K562 (cell line): Measurements from ENCODE around the gene IFNA17. TPM values are rescaled to one million over a fixed set of nuclear protein-coding genes. Genes with fewer than 3 reads are reported as not detected.

Source experiments
- ATAC-seq: fragments of 200-7000 bp; cut with Tn5 transposase; 3 replicates; pipeline ENCODE4 v1.9.1; 2020; ENCODE audit warnings: moderate library complexity
- BruUV-seq: library from RNA; stranded (reverse); fragments of 400-500 nt; replicated peaks from 2 replicates; lab custom pipeline; 2021; lab: Mats Ljungman, UMichigan
- CTCF ChIA-PET: fragments of 300-600 bp; formaldehyde crosslinking; extraction: SDS; loops from one replicate; lab custom pipeline; 2021; ENCODE audit warnings: low intra/inter-chr PET ratio; lab: Yijun Ruan, JAX
- POLR2A ChIA-PET: fragments of 300-600, 350-650 bp; sonication (Branson Sonifier 250); formaldehyde crosslinking; extraction: SDS; loops from one replicate; lab custom pipeline; 2021; ENCODE audit warnings: antibody characterized with exemption, inconsistent platforms; lab: Yijun Ruan, JAX
- DNase-seq, 4 experiments: peaks; one replicate each; pipeline versions ENCODE4 v3.0.0 to v3.0.0-alpha.2; 2011 to 2018; ENCODE audit warnings: low spot score in 3 of 4, mixed read lengths in 3 of 4; ENCODE audit errors: extremely low read depth in 1 of 4
- FAIRE-seq: peaks from 2 replicates; lab custom pipeline; 2011; peaks lifted over from hg19 to GRCh38; lab: Jason Lieb, UNC
- H2AFZ ChIP-seq: 2 replicates; pipeline ENCODE4 v1.6.0; 2011; ENCODE audit warnings: low read depth, low read length, control low read depth, inconsistent platforms
- H3K27ac ChIP-seq: fragments of 200-600 bp; 3 replicates; pipeline ENCODE4 v1.8.0; 2011; ENCODE audit warnings: low read depth, mild to moderate bottlenecking, control low read depth, inconsistent platforms, low read length, moderate library complexity, mixed read lengths; ENCODE audit errors: extremely low read depth
- H3K27me3 ChIP-seq, 2 experiments: fragments of 300-600 bp in 1 of 2; 2 replicates in 1 of 2; 3 replicates in 1 of 2; pipeline versions ENCODE4 v1.6.0 to v1.8.0; 2011; ENCODE audit warnings: inconsistent platforms in 2 of 2, low read length in 2 of 2, mild to moderate bottlenecking in 1 of 2, mixed read lengths in 1 of 2, moderate library complexity in 1 of 2; ENCODE audit not compliant: control insufficient read depth in 2 of 2, insufficient read depth in 2 of 2
- H3K36me3 ChIP-seq: fragments of 300-600 bp; 3 replicates; pipeline ENCODE4 v1.8.0; 2011; ENCODE audit warnings: mild to moderate bottlenecking, low read length, inconsistent platforms; ENCODE audit not compliant: control insufficient read depth, insufficient read depth
- H3K4me1 ChIP-seq, 2 experiments: fragments of 200-600 bp in 1 of 2; replicated peaks in 1 of 2; 2 replicates in 1 of 2; 3 replicates in 1 of 2; pipeline versions ENCODE4 v1.5.1 to v1.8.0; 2011; ENCODE audit warnings: inconsistent platforms in 2 of 2, low read length in 2 of 2, mild to moderate bottlenecking in 1 of 2, mixed read lengths in 1 of 2, moderate library complexity in 1 of 2; ENCODE audit not compliant: control insufficient read depth in 2 of 2, insufficient read depth in 2 of 2
- H3K4me2 ChIP-seq: 2 replicates; pipeline ENCODE4 v1.6.1; 2011; ENCODE audit warnings: low read length, control low read depth, inconsistent platforms, mixed read lengths; ENCODE audit not compliant: insufficient read depth
- H3K4me3 ChIP-seq: fragments of 200-600 bp; sonication (generic), shearing (Covaris generic); 2 replicates; pipeline ENCODE4 v1.5.1; 2016; ENCODE audit warnings: control low read depth, inconsistent platforms
- H3K79me2 ChIP-seq: fragments of 200-600 bp; 3 replicates; pipeline ENCODE4 v1.8.0; 2011; ENCODE audit warnings: low read length, inconsistent platforms; ENCODE audit not compliant: control insufficient read depth, insufficient read depth
- H3K9ac ChIP-seq, 2 experiments: 2 replicates each; pipeline versions ENCODE4 v1.6.0 to v1.6.1; 2011; ENCODE audit warnings: low read depth in 2 of 2, low read length in 2 of 2, control low read depth in 1 of 2, inconsistent platforms in 1 of 2, mild to moderate bottlenecking in 1 of 2, mixed read lengths in 1 of 2; ENCODE audit not compliant: insufficient read depth in 1 of 2
- H3K9me1 ChIP-seq: one replicate; pipeline ENCODE4 v1.6.0; 2011; ENCODE audit warnings: inconsistent platforms, mild to moderate bottlenecking, low read length, moderate library complexity; ENCODE audit not compliant: control insufficient read depth, insufficient read depth
- H3K9me3 ChIP-seq: replicated peaks from 2 replicates; pipeline ENCODE4 v1.5.1; 2011; ENCODE audit warnings: low read depth, low read length, inconsistent platforms; ENCODE audit not compliant: control insufficient read depth, insufficient read depth
- H4K20me1 ChIP-seq: replicated peaks from 2 replicates; pipeline ENCODE4 v1.6.1; 2011; ENCODE audit warnings: low read length, inconsistent platforms, mixed read lengths; ENCODE audit not compliant: control insufficient read depth, insufficient read depth
- BCLAF1 ChIP-seq, 2 experiments: fragments of 450-650 bp in 1 of 2; IDR thresholded peaks; 2 replicates each; pipeline ENCODE4 v1.6.1; 2011 to 2017; ENCODE audit warnings: low read depth in 2 of 2, antibody characterized with exemption in 1 of 2, borderline replicate concordance in 1 of 2, low read length in 1 of 2, mild to moderate bottlenecking in 1 of 2, mixed read lengths in 1 of 2; ENCODE audit not compliant: control insufficient read depth in 1 of 2
- HMG20B ChIP-seq: fragments of 250-450 bp; sonication (Bioruptor Pico); IDR thresholded peaks from 2 replicates; pipeline ENCODE4 v1.5.0; 2021; ENCODE audit warnings: mild to moderate bottlenecking
- JUND ChIP-seq, 2 experiments: IDR thresholded peaks; 2 replicates in 1 of 2; 3 replicates in 1 of 2; pipeline ENCODE4 v1.6.1; 2011; ENCODE audit warnings: borderline replicate concordance in 2 of 2, low read depth in 2 of 2, low read length in 2 of 2, improper control_type of control experiment in 1 of 2, missing biosample characterization in 1 of 2, missing genetic modification characterization in 1 of 2, missing genetic modification reagents in 1 of 2
- MCM5 ChIP-seq: fragments of 450-650 bp; IDR thresholded peaks from 2 replicates; pipeline ENCODE4 v1.6.1; 2016; ENCODE audit warnings: low read depth
- MXD1 ChIP-seq: fragments of 250-450 bp; sonication (Bioruptor Pico); IDR thresholded peaks from 2 replicates; pipeline ENCODE4 v1.8.0; 2021; ENCODE audit warnings: borderline replicate concordance, mild to moderate bottlenecking, moderate library complexity; ENCODE audit not compliant: poor library complexity, severe bottlenecking
- RNF219 ChIP-seq: fragments of 250-450 bp; sonication (Bioruptor Pico); IDR thresholded peaks from 2 replicates; pipeline ENCODE4 v1.5.0; 2022; ENCODE audit warnings: mild to moderate bottlenecking
- TRIM25 ChIP-seq: fragments of 450-650 bp; IDR thresholded peaks from 2 replicates; pipeline ENCODE4 v1.7.0; 2016; ENCODE audit warnings: borderline replicate concordance
- ZNF277 ChIP-seq: fragments of 250-450 bp; sonication (Bioruptor Pico); IDR thresholded peaks from 2 replicates; pipeline ENCODE4 v1.8.0; 2022; ENCODE audit warnings: inconsistent platforms, mild to moderate bottlenecking, moderate library complexity, borderline replicate concordance
- WGBS: fragments of 100-300 bp; shearing (Covaris generic); methylation state at CpG from one replicate; pipeline ENCODE4 v1.1.6; 2016; ENCODE audit warnings: low coverage, mixed read lengths; ENCODE audit not compliant: insufficient coverage; ENCODE audit errors: missing lambda C conversion rate; 5-methylcytosine and 5-hydroxymethylcytosine counted together
- in situ Hi-C: fragments of 300-500 bp; cut with MboI; formaldehyde crosslinking; loops from 4 replicates; pipeline ENCODE4 v1.15.0; 2018; ENCODE audit warnings: inconsistent platforms, mixed read lengths
- intact Hi-C: fragments of 100-400 bp; cut with micrococcal nuclease; formaldehyde crosslinking; loops from 2 replicates; pipeline ENCODE4 v1.14.2; 2022
- polyA plus RNA-seq, 8 experiments: library from polyadenylated mRNA; depleted of rRNA in 4 of 8; stranded (reverse) in 5 of 8; unstranded in 3 of 8; fragments of >200 nt; fragmentation: Nextera tagmentation in 2 of 8; fragmentation: Illumina TruSeq in 1 of 8; extraction: Ambion mirVana in 2 of 8; extraction: Trizol in 1 of 8; gene quantifications; 2 replicates each; pipeline versions ENCODE4 v1.2.1 to v1.2.3, GENCODE V29; 2011 to 2014; ENCODE audit warnings: inconsistent platforms in 1 of 8, missing spikeins in 1 of 8
- total RNA-seq, 7 experiments: library from RNA; depleted of rRNA in 6 of 7; stranded (reverse); fragments of >200 nt in 6 of 7; fragmentation: Illumina TruSeq in 2 of 7; extraction: Trizol in 2 of 7; gene quantifications; 2 replicates each; pipeline versions ENCODE4 v1.2.1 to v1.2.3, GENCODE V29; 2011 to 2021; ENCODE audit warnings: low replicate concordance in 1 of 7

Gene IFNA17
- total and polyA plus RNA-seq, 9 of the 15 experiments (the other 6 are each of a cell fraction or from before 2014, with no cell fraction given), result not detected

- no peak for TF ChIP-seq ZNF277 (CRISPR knock-in tag)
- no peak for TF ChIP-seq RNF219 (CRISPR knock-in tag)
- TF ChIP-seq MXD1 (CRISPR knock-in tag), result no peak
Measured at GRCh38 chr9:21268347-21268657, 40.3 kb upstream of the IFNA17 start (continued).

GRCh38 chr9:21267485-21268346, 39.7 kb upstream of the IFNA17 start:
- no peak for ATAC-seq
- Histone ChIP-seq H2AFZ (no peak overlapping the region), H3K4me3 (no peak overlapping the region), H3K9ac (no peak overlapping the region), H3K9me1 (no peaks in the 10 kb centered on the region), H3K79me2 (no peaks in the 10 kb centered on the region), H3K27ac (no peak overlapping the region), H3K4me1 (no peaks in the 10 kb centered on the region), H3K27me3 (no peaks in the 10 kb centered on the region), H4K20me1 (no peaks in the 10 kb centered on the region), H3K36me3 (no peaks in the 10 kb centered on the region), H3K4me2 (no peak overlapping the region), H3K9me3 (no peaks in the 10 kb centered on the region)
- BruUV-seq, result no TSS peak
- intact Hi-C loops (no loop called here), in situ Hi-C loops (no loop called here)
- CTCF ChIA-PET, result no interaction called here
- FAIRE-seq, result no peak
- no CpG with 5 or more reads among the region's 4 CpGs for WGBS
- POLR2A ChIA-PET, result no interaction called here
- DNase-seq, result no peak
- TF ChIP-seq BCLAF1 (IDR thresholded peaks at IDR 0.05; ENCODE audit: borderline replicate concordance in 1 of 2, control insufficient read depth in 1 of 2, low read depth in 2 of 2, low read length in 1 of 2) (no peak), MCM5 (no peak), TRIM25 (no peak), HMG20B (no peak), JUND (IDR thresholded peaks at IDR 0.05; ENCODE audit: borderline replicate concordance, low read depth, low read length) (no peak), JUND (tag; IDR thresholded peaks at IDR 0.05; ENCODE audit: borderline replicate concordance, low read depth, low read length) (no peak)
